Neural cell (in vitro differentiated cells): ENCODE results near the gene BEX3.

ENCODE experiments used
- EZH2 ChIP-seq: fragments of 200-600, 300-800 bp; shearing (Covaris generic), sonication (generic); IDR thresholded peaks from 2 replicates; pipeline ENCODE4 v1.6.1; 2014; ENCODE audit warnings: antibody characterized with exemption, low read length, borderline replicate concordance, mild to moderate bottlenecking; ENCODE audit not compliant: insufficient read depth, poor library complexity, severe bottlenecking
- MXI1 ChIP-seq: fragments of 450-650 bp; conservative IDR thresholded peaks from 2 replicates; pipeline ENCODE4 v1.6.1; 2014; ENCODE audit warnings: antibody characterized with exemption, mild to moderate bottlenecking; ENCODE audit not compliant: poor library complexity, severe bottlenecking
- TAF1 ChIP-seq: IDR thresholded peaks from 2 replicates; pipeline ENCODE4 v1.6.1; 2012; ENCODE audit warnings: low read depth
- TF ChIP-seq, protein P1 (sequence below): fragments of 450-650 bp; IDR thresholded peaks from 2 replicates; pipeline ENCODE4 v1.5.1; 2014; ENCODE audit warnings: antibody characterized with exemption, mild to moderate bottlenecking, moderate library complexity; ENCODE audit not compliant: poor library complexity, severe bottlenecking

DNA sequence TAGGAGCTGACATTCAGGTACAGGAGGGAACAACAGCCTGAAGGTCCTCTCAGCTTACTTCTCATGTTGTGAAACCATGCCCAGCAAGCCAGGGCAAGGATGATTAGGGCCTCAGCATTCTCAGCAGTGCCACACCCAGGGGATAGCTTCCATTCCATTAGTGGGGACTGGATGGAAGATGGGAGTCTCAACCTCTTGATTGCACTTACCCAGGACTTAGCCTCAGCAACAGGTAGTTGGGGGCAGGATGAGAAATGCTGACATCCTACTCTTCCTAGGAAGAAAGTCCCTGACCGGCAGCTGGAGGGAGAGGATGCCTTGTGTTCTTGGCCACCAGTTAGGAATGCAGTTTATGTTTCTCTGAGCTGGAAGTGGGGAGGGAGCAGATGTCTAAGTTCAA, 8.8 kb upstream of the BEX3 start:
- no peak for TF ChIP-seq TAF1
- TF ChIP-seq, protein P1, sequence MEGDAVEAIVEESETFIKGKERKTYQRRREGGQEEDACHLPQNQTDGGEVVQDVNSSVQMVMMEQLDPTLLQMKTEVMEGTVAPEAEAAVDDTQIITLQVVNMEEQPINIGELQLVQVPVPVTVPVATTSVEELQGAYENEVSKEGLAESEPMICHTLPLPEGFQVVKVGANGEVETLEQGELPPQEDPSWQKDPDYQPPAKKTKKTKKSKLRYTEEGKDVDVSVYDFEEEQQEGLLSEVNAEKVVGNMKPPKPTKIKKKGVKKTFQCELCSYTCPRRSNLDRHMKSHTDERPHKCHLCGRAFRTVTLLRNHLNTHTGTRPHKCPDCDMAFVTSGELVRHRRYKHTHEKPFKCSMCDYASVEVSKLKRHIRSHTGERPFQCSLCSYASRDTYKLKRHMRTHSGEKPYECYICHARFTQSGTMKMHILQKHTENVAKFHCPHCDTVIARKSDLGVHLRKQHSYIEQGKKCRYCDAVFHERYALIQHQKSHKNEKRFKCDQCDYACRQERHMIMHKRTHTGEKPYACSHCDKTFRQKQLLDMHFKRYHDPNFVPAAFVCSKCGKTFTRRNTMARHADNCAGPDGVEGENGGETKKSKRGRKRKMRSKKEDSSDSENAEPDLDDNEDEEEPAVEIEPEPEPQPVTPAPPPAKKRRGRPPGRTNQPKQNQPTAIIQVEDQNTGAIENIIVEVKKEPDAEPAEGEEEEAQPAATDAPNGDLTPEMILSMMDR: no peak
- no peak for TF ChIP-seq EZH2
- TF ChIP-seq MXI1: no peak
